GM12872 (cell line): Measurements from ENCODE around the gene ETNK2.

Source experiments
- CTCF ChIP-seq: IDR thresholded peaks from 3 replicates; pipeline ENCODE4 v1.5.1; 2011; ENCODE audit warnings: low read depth, mild to moderate bottlenecking, low read length, moderate library complexity; ENCODE audit not compliant: insufficient read depth

Gene ETNK2

DNA sequence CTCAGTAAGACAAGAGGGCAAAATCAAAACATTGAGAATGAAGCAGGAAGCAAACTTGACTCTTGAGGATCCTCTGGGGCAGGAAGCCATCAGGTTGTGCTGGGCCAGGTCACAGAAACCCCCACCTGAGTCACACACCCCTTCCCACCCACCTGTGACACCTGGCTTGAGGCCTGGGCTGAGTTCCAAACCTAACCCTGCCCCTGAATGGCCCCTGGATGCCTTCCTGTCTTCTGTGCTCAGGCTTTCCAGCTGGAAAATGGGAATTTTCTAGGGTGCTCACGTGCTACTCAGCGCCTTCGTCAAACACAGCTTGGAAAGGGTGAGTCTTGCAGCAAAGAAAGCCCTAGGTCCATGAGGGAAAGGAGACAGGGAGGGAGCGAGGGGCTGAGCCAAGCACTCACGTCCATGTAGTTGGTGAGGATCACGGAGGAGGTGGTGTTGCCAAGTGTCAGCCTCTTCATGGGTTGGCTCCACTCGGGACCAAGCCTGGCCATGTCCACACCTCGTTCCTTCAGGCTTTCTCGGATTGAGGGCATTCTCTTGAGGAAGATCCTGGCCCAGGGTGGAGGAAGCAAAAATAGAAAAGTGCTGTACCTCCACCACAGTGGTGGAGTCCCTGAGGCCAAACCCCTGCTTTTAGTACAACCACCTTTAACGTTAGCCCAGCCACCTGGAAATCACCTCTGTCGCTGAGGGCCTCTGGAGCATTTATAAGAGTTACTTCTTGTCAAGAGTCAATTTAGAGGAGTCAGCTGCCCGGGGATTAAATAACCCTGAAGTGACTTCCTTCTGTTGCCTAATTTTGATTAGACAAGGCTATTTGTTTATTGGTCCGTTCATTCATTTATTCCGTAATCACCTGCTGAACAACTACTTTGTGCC, 10.0 kb upstream of the ETNK2 start:
- no peak for TF ChIP-seq CTCF

DNA sequence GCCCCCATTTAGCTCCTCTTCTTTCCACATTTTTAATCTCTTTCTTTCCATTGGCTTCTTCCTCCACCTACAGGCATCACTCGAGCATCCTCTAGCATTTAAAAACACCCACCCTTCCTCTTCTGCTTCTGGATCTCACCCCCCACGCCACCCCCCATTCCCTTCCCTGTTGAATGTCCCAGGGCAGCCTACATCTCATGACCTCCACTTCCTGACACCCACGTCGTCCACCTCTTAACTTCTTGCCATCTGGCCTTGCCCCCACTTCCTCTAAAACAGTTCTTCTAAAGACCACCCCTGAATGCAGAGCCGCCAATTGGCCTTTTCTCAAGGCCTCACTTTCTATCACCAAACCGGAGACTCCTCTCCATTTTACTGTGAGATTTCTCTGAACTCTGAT, 6.1 kb upstream of the ETNK2 start:
- no peak for TF ChIP-seq CTCF

DNA sequence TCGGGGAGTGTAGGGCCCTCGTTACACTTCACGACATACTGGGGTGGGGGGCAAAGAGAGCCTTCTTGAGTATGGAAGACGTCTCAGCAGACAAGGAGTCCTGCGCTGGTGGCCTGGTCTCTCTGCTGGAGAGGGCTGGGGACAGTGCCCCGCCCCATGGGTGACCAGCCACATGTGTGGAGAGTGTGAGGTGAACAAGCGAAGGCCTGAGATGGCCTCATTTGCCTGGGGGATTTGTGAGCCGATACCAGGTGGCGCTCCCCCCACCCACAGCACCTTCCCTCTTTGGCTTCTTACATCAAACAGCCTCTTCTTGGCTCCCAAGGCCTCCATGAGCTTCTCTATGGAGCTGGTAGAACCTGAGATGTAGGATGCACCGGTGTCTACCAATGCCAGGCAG, 4.0 kb upstream of the ETNK2 start:
- TF ChIP-seq CTCF = no peak

DNA sequence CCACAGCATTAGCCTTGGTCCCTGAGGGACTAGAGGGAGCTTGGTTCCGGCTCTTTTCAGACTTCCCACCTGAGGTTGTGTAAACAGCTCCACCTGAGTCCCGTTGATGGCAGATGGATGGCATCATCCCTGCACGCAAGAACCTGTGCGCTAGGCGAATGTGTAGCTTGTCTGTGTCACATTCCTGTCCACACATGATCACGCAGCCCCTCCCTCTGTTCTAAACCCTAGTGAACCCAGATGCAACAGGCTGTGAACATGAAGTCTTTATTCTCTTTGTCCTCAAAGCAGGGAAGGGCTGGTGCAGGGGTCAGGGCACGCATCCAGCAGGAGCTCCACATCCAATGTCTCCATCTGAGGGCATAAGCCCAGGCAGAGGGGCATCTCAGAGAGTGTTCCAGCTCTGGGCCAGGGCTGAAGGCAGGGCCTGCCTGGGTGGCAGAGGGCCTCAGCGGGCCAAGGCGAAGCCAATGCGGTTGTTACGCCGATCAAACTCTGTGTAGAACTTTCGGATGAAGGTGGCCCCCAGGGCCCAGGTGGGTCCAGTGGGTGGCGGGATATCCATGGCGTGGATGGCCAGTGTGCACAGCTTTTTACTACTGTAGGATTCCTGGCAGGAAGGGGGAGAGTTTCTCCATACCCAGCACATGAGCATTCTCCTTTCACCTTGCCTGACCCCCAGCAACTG, 2.9 kb upstream of the ETNK2 start:
- TF ChIP-seq CTCF = no peak

DNA sequence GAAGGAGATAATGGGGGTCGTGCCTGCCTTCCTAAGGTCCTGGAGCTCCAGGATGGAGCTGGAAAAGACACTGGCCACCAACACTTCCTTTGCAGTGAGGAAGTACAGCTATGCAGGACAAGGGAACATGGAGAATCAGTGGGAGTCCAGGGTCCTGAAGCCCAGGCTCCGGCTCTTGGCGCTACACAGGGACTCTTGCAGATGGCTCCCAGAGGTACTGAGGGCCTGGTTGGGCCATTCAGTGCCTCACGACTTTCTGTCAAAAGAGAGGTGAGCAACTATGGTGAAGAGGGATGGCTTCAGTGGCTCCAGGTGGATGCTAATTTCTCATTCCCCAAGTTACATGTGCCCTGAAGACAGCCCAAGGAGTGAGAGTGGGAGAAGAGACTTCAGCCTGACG, 1.8 kb upstream of the ETNK2 start:
- no peak for TF ChIP-seq CTCF

DNA sequence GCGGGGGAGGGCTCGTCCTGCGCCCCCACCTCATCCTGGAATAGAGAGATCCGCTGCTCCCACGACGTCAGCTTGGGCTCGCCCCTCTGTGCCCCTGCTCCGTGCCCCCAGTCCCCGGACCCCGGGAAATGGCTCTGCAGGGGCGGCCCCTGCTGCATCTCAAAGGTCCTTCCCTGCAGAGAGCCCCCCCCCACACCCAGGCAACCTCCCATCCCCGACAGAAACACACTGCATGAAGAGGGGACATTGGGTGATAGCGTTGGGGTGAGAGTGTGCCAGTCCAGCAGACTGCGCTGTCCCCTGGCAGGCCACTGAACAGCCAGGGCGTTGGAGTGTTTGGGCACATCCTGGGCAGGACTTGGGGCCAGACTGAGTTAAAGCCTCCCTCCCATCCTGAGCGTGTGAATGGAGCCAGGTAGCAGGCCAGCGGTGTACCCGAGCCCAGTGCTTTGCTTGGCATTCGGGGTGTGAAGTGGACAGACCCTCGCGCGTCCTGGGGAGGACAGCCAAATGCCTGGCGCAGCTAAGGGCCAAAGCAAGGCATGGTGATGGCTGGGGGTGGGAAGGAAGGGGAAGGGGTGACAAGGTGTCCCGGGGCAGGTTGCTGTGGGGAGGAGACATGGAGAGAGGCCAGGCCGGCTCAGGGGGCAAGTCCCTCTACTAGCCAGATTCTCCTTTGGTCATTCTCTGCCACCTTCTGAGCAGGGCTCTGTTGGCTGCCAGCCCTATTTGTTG, 633 bp upstream of the ETNK2 start:
- no peak for TF ChIP-seq CTCF
